B cell (primary cell): ENCODE measurements around the gene SLC52A3. TPM values are rescaled to one million over a fixed set of nuclear protein-coding genes. Genes with fewer than 3 reads are reported as not detected.

Experiments
- ATAC-seq: fragments of 200-7000 bp; cut with Tn5 transposase; one replicate; pipeline ENCODE4 v1.10.0; 2021; ENCODE audit warnings: low read depth, mild to moderate bottlenecking, moderate number of reproducible peaks, moderate library complexity
- CTCF ChIA-PET: fragments of 350-600 bp; sonication (Branson Sonifier 250); formaldehyde crosslinking; loops from one replicate; lab custom pipeline; 2021; ENCODE audit warnings: antibody characterized with exemption, inconsistent platforms; lab: Charles Lee
- POLR2A ChIA-PET: fragments of 350-600 bp; sonication (Branson Sonifier 250); formaldehyde crosslinking; loops from one replicate; lab custom pipeline; 2021; ENCODE audit warnings: antibody characterized with exemption; lab: Charles Lee
- DNase-seq: peaks from one replicate; pipeline ENCODE4 v3.0.0; 2013
- H2AFZ ChIP-seq: 2 replicates; pipeline ENCODE4 v1.6.1; 2012; ENCODE audit warnings: mild to moderate bottlenecking, low read depth, low read length; ENCODE audit not compliant: insufficient read depth, poor library complexity, severe bottlenecking
- H3K27ac ChIP-seq, 2 donors: 1 replicate in 1 of 2; 2 replicates in 1 of 2; pipeline ENCODE4 v1.5.1; 2012 to 2013; ENCODE audit warnings: low read length in 2 of 2, mild to moderate bottlenecking in 2 of 2, moderate library complexity in 1 of 2
- H3K27me3 ChIP-seq, 4 experiments: fragments of 200-600 bp in 1 of 4; sonication (generic) in 1 of 4; replicated peaks in 1 of 4; 1 replicate in 2 of 4; 2 replicates in 2 of 4; pipeline versions ENCODE4 v1.6.1 to v1.7.0; 2013 to 2016; ENCODE audit warnings: low read length in 3 of 4, mild to moderate bottlenecking in 2 of 4, mixed read lengths in 1 of 4, moderate library complexity in 1 of 4; ENCODE audit not compliant: insufficient read depth in 4 of 4, control insufficient read depth in 3 of 4; ENCODE audit errors: control extremely low read depth in 1 of 4
- H3K36me3 ChIP-seq, 2 experiments: replicated peaks in 1 of 2; 1 replicate in 1 of 2; 2 replicates in 1 of 2; pipeline versions ENCODE4 v1.6.1 to v1.7.1; 2013; ENCODE audit warnings: low read length in 1 of 2; ENCODE audit not compliant: insufficient read depth in 2 of 2, control insufficient read depth in 1 of 2; ENCODE audit errors: control extremely low read depth in 1 of 2, extremely low read depth in 1 of 2
- H3K4me1 ChIP-seq, 2 donors: fragments of 200-600 bp in 1 of 2; sonication (generic) in 1 of 2; 1 replicate in 1 of 2; 2 replicates in 1 of 2; pipeline versions ENCODE4 v1.5.1 to v1.6.1; 2013 to 2017; ENCODE audit warnings: low read length in 2 of 2; ENCODE audit not compliant: control insufficient read depth in 2 of 2, insufficient read depth in 2 of 2
- H3K4me2 ChIP-seq: replicated peaks from 2 replicates; pipeline ENCODE3; 2012; ENCODE audit warnings: mild to moderate bottlenecking, low read depth, low read length; ENCODE audit not compliant: poor library complexity, severe bottlenecking
- H3K4me3 ChIP-seq, 5 experiments: fragments of 200-600 bp in 1 of 5; sonication (generic) in 1 of 5; 1 replicate in 3 of 5; 2 replicates in 2 of 5; pipeline versions ENCODE4 v1.5.1 to v1.7.0; 2011 to 2016; ENCODE audit warnings: low read length in 4 of 5, mild to moderate bottlenecking in 4 of 5, low read depth in 2 of 5, control low read depth in 1 of 5, moderate library complexity in 1 of 5; ENCODE audit not compliant: insufficient read depth in 1 of 5; ENCODE audit errors: control extremely low read depth in 1 of 5, extremely low read depth in 1 of 5
- H3K79me2 ChIP-seq: fragments of 200-600 bp; sonication (generic); one replicate; pipeline ENCODE4 v1.6.0; 2016; ENCODE audit warnings: low read length; ENCODE audit not compliant: control insufficient read depth, insufficient read depth
- H3K9ac ChIP-seq: fragments of 200-600 bp; sonication (generic); 2 replicates; pipeline ENCODE4 v1.6.1; 2017; ENCODE audit warnings: mild to moderate bottlenecking, low read length, moderate library complexity
- H3K9me3 ChIP-seq, 3 donors: one replicate each; pipeline versions ENCODE4 v1.6.1 to v1.7.1; 2013; ENCODE audit warnings: low read length in 2 of 3; ENCODE audit not compliant: control insufficient read depth in 2 of 3, insufficient read depth in 1 of 3; ENCODE audit errors: control extremely low read depth in 1 of 3
- H4K20me1 ChIP-seq: 2 replicates; pipeline ENCODE4 v1.6.0; 2012; ENCODE audit warnings: mild to moderate bottlenecking, low read length; ENCODE audit not compliant: insufficient read depth, control insufficient read depth, poor library complexity, severe bottlenecking
- H3K27ac Mint-ChIP-seq: one replicate; pipeline ENCODE4 v1.8.0; 2021; ENCODE audit warnings: mixed read lengths
- H3K27me3 Mint-ChIP-seq: one replicate; pipeline ENCODE4 v1.8.0; 2021; ENCODE audit warnings: mixed read lengths
- H3K4me1 Mint-ChIP-seq: one replicate; pipeline ENCODE4 v1.8.0; 2021; ENCODE audit warnings: mixed read lengths
- H3K4me3 Mint-ChIP-seq: one replicate; pipeline ENCODE4 v1.8.0; 2021; ENCODE audit warnings: mixed read lengths
- H3K9me3 Mint-ChIP-seq: one replicate; pipeline ENCODE4 v1.8.0; 2022; ENCODE audit warnings: mixed read lengths; ENCODE audit not compliant: insufficient read depth
- CTCF ChIP-seq: fragments of 200-600 bp; IDR thresholded peaks from one replicate; pipeline ENCODE4 v1.8.0; 2022; ENCODE audit warnings: antibody characterized with exemption, mild to moderate bottlenecking
- EZH2 ChIP-seq: IDR thresholded peaks from 2 replicates; pipeline ENCODE4 v1.6.1; 2012; ENCODE audit warnings: borderline replicate concordance, low read depth, mild to moderate bottlenecking, moderate library complexity, low read length; ENCODE audit not compliant: insufficient read depth, poor library complexity, severe bottlenecking
- WGBS: methylation state at CpG from one replicate; pipeline ENCODE4 v1.1.5; 2013; ENCODE audit warnings: missing lambda C conversion rate; ENCODE audit not compliant: insufficient coverage; 5-methylcytosine and 5-hydroxymethylcytosine counted together
- intact Hi-C: fragments of 100-400 bp; cut with micrococcal nuclease; formaldehyde crosslinking; loops from one replicate; pipeline ENCODE4 v1.10.0; 2022
- polyA plus RNA-seq: library from polyadenylated mRNA; depleted of rRNA; stranded (reverse); fragments of >200 nt; gene quantifications from 2 replicates; pipeline ENCODE4 v1.2.3, GENCODE V29; 2012
- total RNA-seq, 2 donors: library from RNA; stranded (reverse); fragments of 120-200 nt in 1 of 2; gene quantifications; 1 replicate in 1 of 2; 2 replicates in 1 of 2; pipeline versions ENCODE4 v1.2.3 to v1.2.4, GENCODE V29; 2013 to 2022

Gene SLC52A3
- total and polyA plus RNA-seq, 2 donors (not counting 1 experiment from before 2014, with no cell fraction given): not detected

- H3K27ac ChIP-seq: no peak overlapping the region
- H2AFZ ChIP-seq: no peak overlapping the region
- no peaks in the 10 kb centered on the region for H3K4me1 Mint-ChIP-seq
- H3K9ac ChIP-seq: no peak overlapping the region
- POLR2A ChIA-PET: no interaction called here
- intact Hi-C loops: no loop called here
- no peak for TF ChIP-seq CTCF
- no peak for ATAC-seq
- no peaks in the 10 kb centered on the region for H3K9me3 Mint-ChIP-seq
- H3K4me3 ChIP-seq: no peak overlapping the region
- no peaks in the 10 kb centered on the region for H3K79me2 ChIP-seq
- WGBS: 91% methylated on average over 3 of the region's 5 CpGs
- no peak overlapping the region for H3K4me2 ChIP-seq
- H4K20me1 ChIP-seq: no peaks in the 10 kb centered on the region
- H3K4me1 ChIP-seq: no peaks in the 10 kb centered on the region
- no peak for DNase-seq
- H3K27me3 Mint-ChIP-seq: peaks cover 46% of the 10 kb centered on the region
- CTCF ChIA-PET: no interaction called here
- H3K9me3 ChIP-seq: peaks cover 0 to 4% (median 4%) of the 10 kb centered on the region in 3 donors
- H3K4me3 Mint-ChIP-seq: no peak overlapping the region
- H3K27ac Mint-ChIP-seq: no peak overlapping the region
- no peaks in the 10 kb centered on the region for H3K36me3 ChIP-seq
- H3K27me3 ChIP-seq: peaks cover 0 to 12% (median under 1%) of the 10 kb centered on the region in 4 experiments
Observed at GRCh38 chr20:719068-719467, 49.2 kb downstream of the SLC52A3 start.

- no peak for ATAC-seq
- 59% methylated on average over 3 of the region's 5 CpGs for WGBS
- Histone ChIP-seq H3K27me3 (peaks cover 0 to 12% (median under 1%) of the 10 kb centered on the region in 4 experiments), H3K4me3 (no peak overlapping the region), H3K36me3 (no peaks in the 10 kb centered on the region), H4K20me1 (no peaks in the 10 kb centered on the region), H3K4me2 (no peak overlapping the region), H3K9me3 (peaks cover 0 to 8% (median 5%) of the 10 kb centered on the region in 3 donors), H3K4me1 (no peaks in the 10 kb centered on the region), H3K79me2 (no peaks in the 10 kb centered on the region), H3K27ac (no peak overlapping the region), H2AFZ (no peak overlapping the region), H3K9ac (no peak overlapping the region)
- H3K27ac Mint-ChIP-seq: no peak overlapping the region
- peaks cover 5% of the 10 kb centered on the region for H3K9me3 Mint-ChIP-seq
- no peak for DNase-seq
- CTCF ChIA-PET: no interaction called here
- no peak overlapping the region for H3K4me3 Mint-ChIP-seq
- no peaks in the 10 kb centered on the region for H3K4me1 Mint-ChIP-seq
- peaks cover 35% of the 10 kb centered on the region for H3K27me3 Mint-ChIP-seq
- no peak for TF ChIP-seq CTCF
- TF ChIP-seq EZH2: no peak
- POLR2A ChIA-PET: no interaction called here
- intact Hi-C loops: no loop called here
Observed at GRCh38 chr20:717832-718231, 50.5 kb downstream of the SLC52A3 start.
